HepG2 (cell line): ENCODE results near the gene GSS.

ENCODE experiments used
- IKZF1 ChIP-seq: fragments of 450-650 bp; IDR thresholded peaks from 2 replicates; pipeline ENCODE4 v1.7.1; 2016
- POLR2AphosphoS5 ChIP-seq: IDR thresholded peaks from 2 replicates; pipeline ENCODE4 v1.6.1; 2012; ENCODE audit warnings: low read depth, low read length
- THAP9 ChIP-seq: sonication (generic); formaldehyde crosslinking; IDR thresholded peaks from 2 replicates; pipeline ENCODE4; 2020; ENCODE audit warnings: missing genetic modification reagents, mild to moderate bottlenecking, borderline replicate concordance
- ZSCAN25 ChIP-seq: sonication (generic); formaldehyde crosslinking; IDR thresholded peaks from 2 replicates; pipeline ENCODE4 v1.8.0; 2022; ENCODE audit warnings: mild to moderate bottlenecking, missing genetic modification reagents

DNA sequence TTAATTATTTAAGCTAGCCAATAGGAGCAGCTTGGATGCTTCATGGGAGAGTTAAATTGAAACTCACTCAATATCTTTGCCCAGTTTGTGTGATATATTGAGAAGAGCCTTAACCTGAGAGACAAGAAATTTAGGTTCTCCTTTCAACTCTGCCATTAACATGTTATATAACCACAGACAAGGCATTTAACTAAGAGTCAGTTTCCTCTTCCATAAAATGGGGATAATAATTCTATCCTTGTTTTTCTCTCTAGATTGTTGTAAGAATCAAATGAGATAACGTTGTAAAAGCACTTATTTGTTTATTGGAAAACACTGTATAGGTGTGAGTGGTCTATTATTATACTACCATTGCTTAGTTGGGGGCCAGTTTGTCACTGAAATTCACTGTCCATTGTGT is 71.3 kb downstream of the GSS start:
- TF ChIP-seq POLR2AphosphoS5 (no peak), IKZF1 (no peak), THAP9 (CRISPR knock-in tag) (no peak), ZSCAN25 (CRISPR knock-in tag) (no peak)
